GM19463 (cell line): ENCODE data around the gene TAF4.

Experiments
- ATAC-seq: cut with Tn5 transposase; IDR thresholded peaks from one replicate; pipeline ENCODE4 v1.9.1; 2021; ENCODE audit warnings: mild to moderate bottlenecking, moderate library complexity; ENCODE audit not compliant: unreplicated experiment

The TAF4 gene

GRCh38 chr20:61934716-61935530 is 130.8 kb downstream of the TAF4 start:
- ATAC-seq = no peak

GRCh38 chr20:61933951-61934715 is 131.5 kb downstream of the TAF4 start:
- ATAC-seq = no peak

GRCh38 chr20:61933481-61933950 is 132.2 kb downstream of the TAF4 start:
- ATAC-seq = no peak

- no peak for ATAC-seq
Observed at GRCh38 chr20:61932711-61933480, 132.8 kb downstream of the TAF4 start.

GRCh38 chr20:61932199-61932592 is 133.5 kb downstream of the TAF4 start:
- no peak for ATAC-seq

- no peak for ATAC-seq
Observed at GRCh38 chr20:61931476-61932198, 134.0 kb downstream of the TAF4 start.

- no peak for ATAC-seq
Observed at GRCh38 chr20:61930776-61931475, 134.8 kb downstream of the TAF4 start.

GRCh38 chr20:61929971-61930666 is 135.6 kb downstream of the TAF4 start:
- ATAC-seq = no peak

GRCh38 chr20:61929561-61929960 is 136.1 kb downstream of the TAF4 start:
- no peak for ATAC-seq

- no peak for ATAC-seq
Observed at GRCh38 chr20:61927826-61928541, 137.7 kb downstream of the TAF4 start.

- ATAC-seq = no peak
Observed at GRCh38 chr20:61927193-61927825, 138.4 kb downstream of the TAF4 start.

GRCh38 chr20:61926796-61927192 is 138.9 kb downstream of the TAF4 start:
- no peak for ATAC-seq

GRCh38 chr20:61926253-61926613 is 139.4 kb downstream of the TAF4 start:
- ATAC-seq = no peak

- no peak for ATAC-seq
Observed at GRCh38 chr20:61925555-61926252, 140.0 kb downstream of the TAF4 start.

- ATAC-seq = no peak
Observed at GRCh38 chr20:61924858-61925554, 140.7 kb downstream of the TAF4 start.
